GM21717 (cell line): Measurements from ENCODE around the gene KIF13A.
"Not testable (repeated sequence)": the region's sequence is repeated elsewhere in the genome, so short reads cannot be mapped to it uniquely, and the experiment has no call there.

Source experiments
- ATAC-seq: cut with Tn5 transposase; IDR thresholded peaks from one replicate; pipeline ENCODE4 v1.9.1; 2021; ENCODE audit warnings: mild to moderate bottlenecking, moderate library complexity; ENCODE audit not compliant: unreplicated experiment

The KIF13A gene

DNA sequence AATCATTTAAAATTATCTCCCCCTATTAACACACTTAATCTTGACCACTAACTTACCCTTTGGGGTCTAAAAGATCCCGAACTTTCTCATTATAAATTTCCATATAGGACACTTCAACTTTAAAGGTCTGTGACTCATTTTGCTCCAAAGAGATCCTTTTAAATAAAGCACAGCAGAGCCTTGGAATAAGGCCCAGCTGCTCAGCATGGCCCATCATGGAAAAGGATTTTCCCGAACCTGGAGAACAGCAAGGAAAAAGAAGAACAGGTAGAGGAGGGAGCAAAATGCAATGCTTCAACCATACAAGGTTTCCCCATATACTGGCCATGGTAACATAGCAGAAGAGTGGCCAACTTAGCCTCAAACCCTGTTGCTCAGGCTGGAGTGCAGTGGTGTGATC is 132.1 kb downstream of the KIF13A start:
- ATAC-seq, result no peak

DNA sequence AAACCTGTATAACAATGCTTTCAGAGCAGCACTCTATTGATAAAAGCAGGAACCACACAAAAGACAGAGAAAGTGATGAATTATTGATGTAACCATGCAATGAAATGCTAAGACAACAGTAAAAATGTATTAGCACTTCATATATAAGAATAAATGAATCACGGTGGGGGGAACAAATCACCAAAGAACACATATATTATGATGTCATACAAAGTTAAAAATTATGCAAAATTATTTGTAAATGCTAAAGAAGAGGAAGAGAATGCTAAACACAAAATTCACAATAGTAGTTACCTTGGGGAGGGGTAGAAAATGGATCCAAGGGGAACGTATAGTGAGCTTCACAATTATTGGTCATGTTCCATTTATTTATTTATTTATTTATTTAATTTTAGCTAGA is 133.9 kb downstream of the KIF13A start:
- ATAC-seq, result no peak

DNA sequence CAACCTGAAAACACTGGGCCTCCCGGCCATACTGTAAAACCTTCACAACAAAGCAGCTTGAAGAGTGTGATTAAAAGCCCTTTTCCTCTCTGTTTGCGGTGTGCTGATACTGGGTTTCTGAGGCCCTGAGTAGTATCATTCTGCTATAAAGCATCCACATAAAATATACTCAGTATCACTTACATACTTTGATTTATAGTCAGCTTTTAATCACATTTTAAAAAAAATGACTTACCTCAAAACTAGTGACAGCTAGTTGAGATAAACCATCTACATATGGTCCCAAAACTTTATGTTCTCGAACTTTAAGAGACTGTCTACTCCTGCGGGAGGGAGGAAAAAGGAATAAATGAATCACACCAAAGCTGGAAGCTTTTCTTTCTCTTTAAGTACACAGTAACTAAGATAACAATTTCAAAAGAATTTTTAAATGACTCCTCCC is 135.7 kb downstream of the KIF13A start:
- no peak for ATAC-seq

DNA sequence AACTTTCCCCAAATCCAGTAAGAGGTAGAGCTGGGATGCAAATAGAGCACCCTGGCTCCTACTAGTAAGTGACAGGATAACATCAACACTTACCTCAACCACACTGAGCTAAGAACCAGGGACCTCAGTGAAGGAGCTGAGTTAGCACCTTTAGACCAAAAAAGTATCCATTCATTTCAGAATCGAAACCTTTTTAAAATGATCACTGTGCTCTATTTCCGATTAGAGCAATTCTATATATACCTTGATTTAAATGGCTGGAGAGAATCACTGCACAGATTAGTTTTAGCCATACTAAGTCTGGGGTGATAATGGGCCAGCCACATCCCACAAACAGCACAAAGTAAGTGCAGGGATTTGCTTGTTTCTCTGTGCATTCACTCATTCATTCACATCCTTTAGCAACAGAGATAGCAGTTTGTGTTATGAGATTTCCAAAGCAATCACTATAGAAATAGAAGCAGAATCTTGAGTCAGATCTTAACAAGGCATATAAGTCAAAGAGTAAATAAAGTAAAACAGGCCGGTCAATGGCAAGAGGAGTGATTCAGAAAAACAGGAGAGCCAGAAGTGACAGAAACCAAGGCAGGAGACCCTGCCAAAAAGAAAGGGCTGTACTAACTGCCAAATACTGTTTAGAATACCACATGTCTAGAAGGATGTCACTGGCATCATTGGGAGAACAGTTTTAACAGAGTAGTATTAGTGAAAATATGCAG is 136.3 kb downstream of the KIF13A start:
- no peak for ATAC-seq

DNA sequence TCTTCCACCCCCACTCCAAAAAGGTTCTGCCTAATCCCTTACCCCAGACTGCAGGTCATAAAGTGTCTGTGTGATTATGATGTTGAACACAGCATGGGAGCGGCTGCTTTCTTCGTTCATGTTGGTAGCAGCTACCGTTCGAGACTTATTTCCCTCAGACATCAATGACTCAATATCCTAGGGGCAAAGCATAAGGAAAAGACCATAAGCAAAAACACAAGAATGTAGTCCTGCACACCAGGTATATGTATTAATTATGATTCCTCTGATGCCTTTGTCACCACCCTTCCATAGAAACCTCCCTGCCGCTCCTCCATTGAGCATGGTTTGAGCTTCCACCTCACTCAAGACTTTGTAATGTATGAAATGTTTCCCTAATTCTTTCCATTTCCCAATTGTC is 137.2 kb downstream of the KIF13A start:
- no peak for ATAC-seq

DNA sequence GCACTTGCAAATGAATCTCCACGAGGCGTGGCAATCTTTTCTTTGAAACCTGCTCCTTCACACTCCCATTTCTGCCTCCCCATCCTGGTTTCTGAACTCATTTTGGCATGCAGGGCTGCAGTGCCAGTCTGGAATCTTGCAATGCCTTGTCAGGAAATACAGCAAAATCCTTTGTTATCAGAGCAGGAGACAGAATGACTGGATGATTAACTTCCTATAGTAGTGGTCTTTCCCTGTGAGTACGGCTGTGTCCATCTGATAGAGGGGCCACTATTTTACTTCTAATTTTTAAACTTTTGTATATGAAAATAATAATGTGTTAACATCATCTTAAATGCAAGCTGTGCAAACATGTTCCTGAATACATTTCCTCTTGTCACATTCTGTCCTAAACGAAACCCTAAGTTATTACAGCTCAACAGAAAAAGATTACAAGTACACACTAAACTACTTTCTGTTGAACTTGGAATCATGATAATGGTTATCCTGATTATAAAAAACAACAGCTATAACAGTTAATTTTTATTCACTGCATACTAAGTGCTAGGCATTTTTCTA is 140.2 kb downstream of the KIF13A start:
- ATAC-seq, result no peak

DNA sequence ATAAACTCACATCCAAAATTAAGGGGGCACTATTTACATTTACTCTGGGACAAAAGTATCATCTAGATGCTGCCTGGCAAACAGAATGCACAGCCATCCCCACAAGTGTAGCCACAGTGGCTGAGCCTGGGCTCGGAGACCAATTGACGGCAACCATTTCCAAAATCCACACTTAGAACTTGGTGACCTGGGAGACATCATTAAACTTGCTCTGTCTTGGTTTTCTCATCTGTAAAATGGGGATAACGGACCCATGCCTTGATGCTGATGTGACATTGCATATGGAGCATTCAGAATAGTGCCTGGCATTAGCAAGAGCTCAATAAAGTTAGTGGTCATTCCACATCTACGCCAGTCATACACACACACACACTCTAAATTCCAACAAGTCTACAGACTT is 140.7 kb downstream of the KIF13A start:
- ATAC-seq, result no peak

DNA sequence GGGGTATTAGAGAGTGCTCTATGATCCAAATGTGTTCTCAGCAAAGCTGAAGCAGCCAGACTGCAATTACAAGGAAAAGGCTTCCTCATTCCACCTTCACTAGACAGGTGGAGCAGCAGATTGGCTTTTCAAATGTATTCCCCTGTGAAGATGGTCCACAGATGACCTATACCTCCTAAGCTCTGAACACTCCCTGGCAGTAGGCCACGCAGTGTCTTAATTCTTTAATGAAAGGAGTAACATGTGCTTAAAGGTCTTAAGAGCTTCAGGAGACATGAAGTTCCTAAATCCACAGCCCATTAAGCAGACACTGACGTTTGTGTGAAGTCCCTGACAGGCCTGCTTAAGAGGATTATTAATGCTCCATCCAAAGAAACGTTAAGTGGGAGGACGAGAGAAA is 141.8 kb downstream of the KIF13A start:
- no peak for ATAC-seq

DNA sequence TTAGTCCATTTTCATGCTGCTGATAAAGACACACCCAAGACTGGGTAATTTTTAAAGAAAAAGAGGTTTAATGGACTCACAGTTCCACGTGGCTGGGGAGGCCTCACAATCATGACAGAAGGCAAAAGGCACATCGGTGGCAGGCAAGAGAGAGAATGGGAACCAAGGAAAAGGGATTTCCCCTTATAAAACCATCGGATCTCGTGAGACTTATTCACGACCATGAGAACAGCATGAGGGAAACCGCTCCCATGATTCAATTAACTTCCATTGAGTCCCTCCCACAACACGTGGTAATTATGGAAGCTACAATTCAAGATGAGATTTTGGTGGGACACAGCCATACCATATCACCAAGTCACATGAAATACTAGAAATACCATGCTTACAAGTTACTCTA is 142.5 kb downstream of the KIF13A start:
- ATAC-seq, result not testable (repeated sequence)

DNA sequence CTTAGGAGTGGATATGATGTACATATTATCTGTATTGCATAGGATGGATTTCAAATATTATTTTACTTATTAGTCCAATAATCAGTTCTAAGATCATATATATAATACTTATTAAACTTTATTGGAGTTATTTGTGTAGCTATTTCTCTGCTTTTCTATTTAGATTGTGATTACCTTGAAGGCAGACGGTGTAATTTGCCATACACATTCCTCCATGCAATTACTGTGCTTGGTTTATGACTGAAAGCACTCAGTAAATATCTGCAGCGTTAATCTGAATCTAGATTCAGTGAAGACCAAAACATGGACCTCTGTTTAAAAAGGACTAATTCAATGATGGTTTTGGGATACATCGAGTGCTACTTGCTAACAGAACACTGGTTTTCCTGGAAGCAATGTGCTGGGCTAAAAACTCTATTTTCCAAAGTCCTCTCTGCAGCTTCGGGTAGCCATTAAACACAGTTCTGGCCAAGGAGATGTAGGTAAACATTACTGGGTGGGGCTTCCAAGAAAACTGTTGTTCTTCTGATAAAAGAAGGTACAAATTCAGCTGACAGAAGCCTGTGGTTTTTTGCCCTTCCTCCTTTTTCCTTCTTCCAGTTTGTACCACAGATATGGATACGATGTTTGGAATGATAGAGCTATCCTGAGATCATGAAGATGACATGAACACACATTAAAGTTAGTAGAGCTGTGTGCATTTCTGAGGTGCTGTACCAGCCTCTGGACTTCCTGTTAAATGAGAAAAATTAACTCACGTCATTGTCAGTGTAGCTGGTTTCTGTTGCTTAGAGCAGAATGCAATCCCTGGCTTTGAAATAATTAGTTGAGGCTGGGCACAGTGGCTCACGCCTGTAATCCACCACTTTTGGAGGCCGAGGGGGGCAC is 144.3 kb downstream of the KIF13A start:
- no peak for ATAC-seq

DNA sequence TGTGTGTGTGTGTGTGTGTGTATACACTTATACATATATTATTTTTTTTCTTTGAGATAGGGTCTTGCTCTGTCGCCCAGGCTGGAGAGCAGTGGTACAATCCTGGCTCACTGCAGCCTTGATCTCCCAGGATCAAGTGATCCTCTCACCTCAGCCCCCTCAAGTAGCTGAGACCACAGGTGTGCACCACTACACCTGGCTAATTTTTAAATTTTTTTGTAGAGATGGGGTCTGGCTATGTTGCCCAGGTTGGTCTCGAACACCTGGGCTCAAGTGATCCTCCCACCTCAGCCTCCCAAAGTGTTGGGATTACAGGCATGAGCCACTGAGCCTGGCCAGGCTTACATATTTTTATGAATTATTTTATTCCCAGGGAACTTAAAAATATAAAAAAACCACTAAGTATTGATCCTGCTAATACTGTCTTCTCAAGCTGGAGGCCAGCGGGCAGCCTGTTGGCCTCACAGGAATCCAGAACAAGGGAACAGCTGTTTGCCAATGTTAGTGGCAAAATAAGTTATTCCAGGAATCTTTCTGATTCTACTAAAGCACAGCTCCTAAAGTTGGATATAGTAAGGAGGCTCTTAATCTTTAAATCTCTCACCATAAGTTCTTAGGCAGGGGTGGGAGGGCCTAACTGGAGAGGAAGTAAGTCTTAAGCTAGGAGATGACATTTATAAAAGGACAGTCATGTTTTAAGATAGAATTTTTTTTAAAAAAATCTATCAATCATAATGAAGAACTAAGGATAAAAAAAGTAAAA is 145.2 kb downstream of the KIF13A start:
- no peak for ATAC-seq

DNA sequence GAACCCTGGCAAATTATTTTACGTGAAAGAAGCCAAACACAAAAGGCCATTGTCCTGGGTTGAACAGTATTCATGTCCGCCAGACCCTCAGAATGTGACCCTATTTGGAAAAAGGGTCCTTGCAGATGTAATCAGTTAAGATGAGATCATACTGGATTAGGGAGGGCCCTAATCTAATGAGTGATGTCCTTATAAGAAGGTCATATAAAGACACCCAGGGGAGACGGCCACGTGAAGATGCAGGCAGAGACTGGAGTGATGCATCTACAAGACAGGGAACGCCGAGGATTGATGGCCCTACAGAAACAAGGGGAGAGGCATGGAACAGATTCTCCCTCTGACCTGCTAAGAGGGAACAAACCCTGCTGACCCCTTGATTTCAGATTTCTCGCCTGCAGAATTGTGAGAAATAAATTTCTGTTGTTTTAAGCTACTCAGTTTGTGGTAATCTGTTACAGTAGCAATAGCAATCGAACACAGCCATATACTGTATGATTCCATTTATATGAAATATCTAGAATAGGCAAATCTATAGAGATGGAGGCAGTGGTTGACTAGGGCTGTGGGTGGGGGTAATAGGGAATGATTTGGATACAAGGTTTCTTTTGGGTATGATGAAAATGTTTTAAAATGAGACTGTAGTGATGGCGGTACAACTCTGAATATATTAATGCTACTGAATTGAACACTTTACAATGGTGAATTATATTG is 147.8 kb downstream of the KIF13A start:
- no peak for ATAC-seq

DNA sequence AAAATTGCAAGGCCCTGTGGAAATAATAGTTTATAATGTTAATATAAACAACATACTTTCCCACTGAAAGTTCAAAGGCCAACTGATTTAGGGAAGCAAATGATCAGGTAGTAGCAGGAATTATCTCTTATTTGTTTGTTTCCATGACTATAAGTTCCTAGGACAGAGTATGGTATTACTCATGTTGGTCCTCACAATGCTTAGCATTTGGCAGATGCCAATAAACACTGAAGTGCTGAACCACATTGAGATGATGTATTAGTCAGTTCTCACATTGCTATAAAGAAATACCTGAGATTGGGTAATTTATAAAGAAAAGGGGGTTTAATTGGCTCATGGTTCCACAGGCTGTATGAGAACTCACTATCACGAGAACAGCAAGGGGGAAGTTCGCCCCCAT is 151.1 kb downstream of the KIF13A start:
- no peak for ATAC-seq

DNA sequence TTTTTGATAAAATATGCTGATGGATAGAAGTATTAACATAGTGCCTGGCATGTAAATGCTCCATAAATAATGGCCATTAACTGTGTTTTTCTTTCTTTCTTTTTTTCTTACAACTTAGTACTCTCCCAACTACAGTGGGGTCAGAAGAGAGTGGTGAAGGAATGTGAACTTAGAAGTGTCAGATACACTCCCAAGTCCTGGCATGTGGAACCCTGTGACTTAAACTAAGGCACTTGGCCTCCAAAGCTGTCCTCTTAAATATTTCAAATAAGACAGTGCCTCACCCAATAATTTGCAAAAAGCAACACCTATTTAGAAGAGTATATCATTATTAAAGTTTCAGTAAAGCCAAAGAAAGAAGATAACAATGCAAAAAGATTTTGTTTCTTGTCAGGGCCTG is 151.7 kb downstream of the KIF13A start:
- ATAC-seq, result no peak

DNA sequence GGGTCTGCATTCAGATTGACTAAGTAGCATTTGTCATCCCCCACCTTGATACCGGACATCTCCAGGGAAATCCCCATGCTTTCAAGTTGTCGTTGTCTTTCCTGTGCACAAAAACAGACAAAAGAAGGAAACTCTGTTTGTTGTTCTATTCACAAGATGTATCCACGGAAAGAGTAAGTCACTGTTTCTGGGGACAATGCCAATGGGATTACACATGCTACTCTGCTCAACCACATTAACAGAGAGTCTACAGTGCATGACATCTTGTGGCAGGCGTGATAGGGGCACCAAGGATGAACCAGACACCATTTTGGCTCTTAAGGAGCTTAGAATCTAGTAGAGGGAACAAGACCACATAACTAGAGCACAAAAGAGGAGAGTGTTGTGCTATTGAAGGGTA is 156.3 kb downstream of the KIF13A start:
- ATAC-seq, result no peak

DNA sequence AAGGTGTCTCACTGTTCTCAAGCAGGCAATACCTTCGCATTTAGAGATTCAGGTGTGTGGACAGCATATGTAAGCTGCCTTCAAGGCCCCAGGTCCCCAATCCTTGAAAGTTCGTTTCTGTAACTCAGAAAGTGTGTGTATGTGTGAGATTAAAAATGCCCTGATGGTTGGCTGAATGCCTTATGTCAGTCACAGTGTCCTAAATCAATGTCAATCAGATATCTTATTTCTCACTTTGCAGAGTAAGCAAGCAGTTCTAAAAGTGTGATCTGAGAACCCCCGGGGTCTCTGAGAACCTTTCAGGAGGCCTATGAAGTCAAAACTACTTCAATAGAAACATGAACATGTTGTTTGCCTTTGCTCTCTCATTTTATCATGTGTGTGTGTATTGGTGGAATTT is 157.5 kb downstream of the KIF13A start:
- no peak for ATAC-seq

DNA sequence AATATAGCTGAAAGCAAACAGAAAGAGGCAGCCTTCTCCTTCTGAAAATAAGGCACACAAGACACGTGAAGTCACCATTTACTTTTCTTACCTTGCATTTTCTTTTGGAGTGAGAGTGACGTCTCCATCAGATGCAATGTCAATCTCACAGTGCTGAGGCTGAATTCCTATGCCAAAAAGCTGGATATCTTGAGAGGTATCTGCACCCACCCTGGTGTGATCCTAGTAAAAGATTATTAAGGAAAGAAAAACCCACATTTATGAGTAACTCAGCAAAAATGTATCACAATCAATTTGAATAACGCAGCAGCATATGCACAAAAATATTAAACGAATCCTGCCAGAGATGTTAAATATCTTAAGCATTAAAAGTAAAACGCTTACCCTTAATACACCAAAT is 159.3 kb downstream of the KIF13A start:
- no peak for ATAC-seq

DNA sequence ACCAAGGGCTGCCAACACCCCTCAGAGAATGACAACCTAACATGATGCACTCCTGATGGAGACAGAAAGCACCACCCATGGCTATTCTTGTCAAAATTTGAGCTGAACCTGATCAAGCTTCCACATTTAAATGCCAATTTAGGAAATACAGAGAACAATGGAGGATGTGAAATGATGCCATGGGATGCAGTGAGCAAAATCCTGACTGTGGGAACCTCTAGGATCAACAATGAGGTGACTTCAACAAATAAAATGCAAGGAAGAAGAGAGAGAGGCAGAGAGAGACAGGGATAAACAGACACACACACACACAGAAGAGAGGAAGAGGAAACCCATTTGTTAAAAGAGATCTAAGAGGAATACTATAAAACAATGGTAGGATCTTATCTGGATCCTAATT is 161.1 kb downstream of the KIF13A start:
- ATAC-seq, result no peak

DNA sequence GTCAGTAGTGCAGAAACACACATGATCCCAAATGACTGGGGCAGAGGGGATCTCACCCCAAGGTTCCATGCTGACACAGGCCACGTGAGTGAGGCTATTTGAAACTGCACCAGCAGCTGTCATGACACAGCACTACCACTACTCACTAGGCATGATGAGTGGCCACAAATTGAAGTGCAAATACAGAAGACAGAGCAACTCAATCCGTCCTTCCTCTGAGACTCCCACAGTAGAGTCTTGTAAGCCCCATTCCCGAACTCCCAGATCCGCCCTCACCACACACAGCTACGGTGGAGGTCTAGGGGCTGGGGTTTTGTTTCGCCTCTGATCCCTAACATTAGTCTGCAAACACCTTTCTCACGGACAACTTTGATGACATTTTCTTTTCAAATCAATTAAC is 167.4 kb downstream of the KIF13A start:
- no peak for ATAC-seq

DNA sequence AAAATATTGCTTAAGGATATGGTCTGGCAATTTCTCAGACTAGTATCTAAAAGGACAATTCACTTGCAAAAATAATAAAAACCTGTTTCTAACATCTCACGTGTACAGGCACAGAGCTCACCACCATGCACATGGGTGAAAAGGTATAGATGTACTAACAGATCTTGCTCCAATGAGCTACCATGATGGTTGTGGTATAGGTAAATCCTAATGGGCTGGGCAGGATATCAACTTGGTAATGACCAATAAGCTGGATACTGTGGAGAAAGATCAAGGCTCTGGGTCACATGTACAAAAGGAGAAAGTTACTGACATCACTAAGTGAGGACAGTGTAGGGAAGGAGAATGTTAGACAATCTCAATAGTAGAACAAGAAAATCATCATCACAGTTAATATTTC is 169.7 kb downstream of the KIF13A start:
- ATAC-seq, result no peak
